Measurements from ENCODE around the gene JMJD1C.

GRCh38 chr10:63281967-63282366 lies 183.8 kb downstream of the JMJD1C start:
- TF ChIP-seq CTCF (IDR thresholded peaks at IDR 0.05) (no peak), AFF4 (CRISPR knock-in tag; IDR thresholded peaks at IDR 0.05; ENCODE audit: borderline replicate concordance) (no peak), USF2 (CRISPR knock-in tag; IDR thresholded peaks at IDR 0.05) (no peak)
